ENCODE measurements around the gene HTR2A.

Gene HTR2A

GRCh38 chr13:46896341-46897137 lies at the start of gene HTR2A:
Gene HTR2A (minus strand): TSS chr13:46897053. CDS start chr13:46895906, 1,147 bp downstream.
- in situ Hi-C loops (cut with MboI; ENCODE audit: low sequenced_read_pairs): no loop called here

GRCh38 chr13:46936525-46936924 lies 39.7 kb upstream of the HTR2A start:
- in situ Hi-C loops (cut with MboI; ENCODE audit: low sequenced_read_pairs): no loop called here

- in situ Hi-C loops (cut with MboI; ENCODE audit: low sequenced_read_pairs): no loop called here
Observed at GRCh38 chr13:46934749-46935148, 37.9 kb upstream of the HTR2A start.

GRCh38 chr13:46926916-46927590 lies 30.2 kb upstream of the HTR2A start:
- in situ Hi-C loops (cut with MboI; ENCODE audit: low sequenced_read_pairs): no loop called here

GRCh38 chr13:46925486-46925885 lies 28.6 kb upstream of the HTR2A start:
- in situ Hi-C loops (cut with MboI; ENCODE audit: low sequenced_read_pairs): no loop called here

- in situ Hi-C loops (cut with MboI; ENCODE audit: low sequenced_read_pairs): no loop called here
Observed at GRCh38 chr13:46914341-46914740, 17.5 kb upstream of the HTR2A start.

GRCh38 chr13:46913757-46914156 lies 16.9 kb upstream of the HTR2A start:
- in situ Hi-C loops (cut with MboI; ENCODE audit: low sequenced_read_pairs): no loop called here

GRCh38 chr13:46909042-46909441 lies 12.2 kb upstream of the HTR2A start:
- in situ Hi-C loops (cut with MboI; ENCODE audit: low sequenced_read_pairs): no loop called here

GRCh38 chr13:46908501-46908900 lies 11.6 kb upstream of the HTR2A start:
- in situ Hi-C loops (cut with MboI; ENCODE audit: low sequenced_read_pairs): no loop called here

- in situ Hi-C loops (cut with MboI; ENCODE audit: low sequenced_read_pairs): no loop called here
Observed at GRCh38 chr13:46906405-46906804, 9.6 kb upstream of the HTR2A start.

GRCh38 chr13:46905249-46905648 lies 8.4 kb upstream of the HTR2A start:
- in situ Hi-C loops (cut with MboI; ENCODE audit: low sequenced_read_pairs): no loop called here

- in situ Hi-C loops (cut with MboI; ENCODE audit: low sequenced_read_pairs): no loop called here
Observed at GRCh38 chr13:46903748-46904147, 6.9 kb upstream of the HTR2A start.

GRCh38 chr13:46901721-46902120 lies 4.9 kb upstream of the HTR2A start:
- in situ Hi-C loops (cut with MboI; ENCODE audit: low sequenced_read_pairs): no loop called here

- in situ Hi-C loops (cut with MboI; ENCODE audit: low sequenced_read_pairs): no loop called here
Observed at GRCh38 chr13:46899801-46900200, 2.9 kb upstream of the HTR2A start.

GRCh38 chr13:46895381-46895780 lies 1.5 kb downstream of the HTR2A start:
- in situ Hi-C loops (cut with MboI; ENCODE audit: low sequenced_read_pairs): no loop called here

GRCh38 chr13:46894568-46894967 lies 2.3 kb downstream of the HTR2A start:
- in situ Hi-C loops (cut with MboI; ENCODE audit: low sequenced_read_pairs): no loop called here

- in situ Hi-C loops (cut with MboI; ENCODE audit: low sequenced_read_pairs): no loop called here
Observed at GRCh38 chr13:46893798-46894560, 2.9 kb downstream of the HTR2A start.

GRCh38 chr13:46893221-46893740 lies 3.6 kb downstream of the HTR2A start:
- in situ Hi-C loops (cut with MboI; ENCODE audit: low sequenced_read_pairs): no loop called here

GRCh38 chr13:46885018-46885417 lies 11.8 kb downstream of the HTR2A start:
- in situ Hi-C loops (cut with MboI; ENCODE audit: low sequenced_read_pairs): no loop called here

GRCh38 chr13:46884531-46884930 lies 12.3 kb downstream of the HTR2A start:
- in situ Hi-C loops (cut with MboI; ENCODE audit: low sequenced_read_pairs): no loop called here

GRCh38 chr13:46881621-46882020 lies 15.2 kb downstream of the HTR2A start:
- in situ Hi-C loops (cut with MboI; ENCODE audit: low sequenced_read_pairs): no loop called here

All from hTERT RPE-1 (cell line).